Neutrophil (primary cell): ENCODE data around the gene AVL9.
"Not testable (repeated sequence)": the region's sequence is repeated elsewhere in the genome, so short reads cannot be mapped to it uniquely, and the experiment has no call there.

Source experiments
- H3K27ac ChIP-seq: fragments of 200-600 bp; sonication (generic); 2 replicates; pipeline ENCODE4 v1.5.1; 2016; ENCODE audit warnings: mild to moderate bottlenecking, moderate library complexity
- H3K27me3 ChIP-seq: fragments of 200-600 bp; sonication (generic); 2 replicates; pipeline ENCODE4 v1.6.0; 2016; ENCODE audit warnings: mild to moderate bottlenecking
- H3K36me3 ChIP-seq: fragments of 200-600 bp; sonication (generic); 2 replicates; pipeline ENCODE4 v1.5.1; 2017
- H3K4me1 ChIP-seq, 2 experiments: fragments of 200-600 bp in 1 of 2; sonication (generic) in 1 of 2; 1 replicate in 1 of 2; 2 replicates in 1 of 2; pipeline versions ENCODE4 v1.5.1 to v1.6.1; 2013 to 2016; ENCODE audit warnings: low read depth in 1 of 2, low read length in 1 of 2, mild to moderate bottlenecking in 1 of 2, moderate library complexity in 1 of 2; ENCODE audit not compliant: control insufficient read depth in 1 of 2, insufficient read depth in 1 of 2
- H3K4me3 ChIP-seq, 2 experiments: fragments of 200-600 bp in 1 of 2; sonication (generic) in 1 of 2; 1 replicate in 1 of 2; 2 replicates in 1 of 2; pipeline ENCODE4 v1.5.1; 2013 to 2016; ENCODE audit warnings: low read depth in 1 of 2, low read length in 1 of 2, mild to moderate bottlenecking in 1 of 2, moderate library complexity in 1 of 2
- H3K9me3 ChIP-seq: fragments of 200-600 bp; sonication (generic); 2 replicates; pipeline ENCODE4 v1.5.1; 2016
- CTCF ChIP-seq: fragments of 200-600 bp; sonication (generic); IDR thresholded peaks from 2 replicates; pipeline ENCODE4 v1.5.1; 2016; ENCODE audit warnings: antibody characterized with exemption

The AVL9 gene

DNA sequence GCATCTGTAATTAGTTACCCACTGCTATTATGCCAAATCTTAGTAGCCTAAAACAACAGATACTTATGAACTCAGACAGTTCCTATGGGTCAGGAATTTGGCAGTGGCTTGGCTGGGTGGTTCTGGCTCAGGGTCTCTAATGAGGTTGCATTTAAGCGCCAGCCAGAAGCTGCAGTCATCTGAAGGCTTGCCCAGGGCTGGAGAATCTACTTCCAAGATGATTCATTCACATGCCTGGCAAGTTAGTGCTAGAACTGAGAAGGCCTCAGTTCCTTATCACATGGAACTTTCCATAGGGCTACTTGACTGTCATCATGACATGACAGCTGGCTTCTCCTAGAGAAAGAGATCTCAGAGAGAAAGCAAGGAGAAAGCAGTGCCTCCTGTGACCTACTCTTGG is 121.3 kb downstream of the AVL9 start:
- TF ChIP-seq CTCF, result no peak
- Histone ChIP-seq H3K27me3 (no peaks in the 10 kb centered on the region), H3K36me3 (no peaks in the 10 kb centered on the region), H3K4me3 (no peak overlapping the region), H3K9me3 (no peaks in the 10 kb centered on the region), H3K27ac (no peak overlapping the region), H3K4me1 (no peaks in the 10 kb centered on the region)

GRCh38 chr7:32618470-32618869 is 123.2 kb downstream of the AVL9 start:
- Histone ChIP-seq H3K4me1 (no peaks in the 10 kb centered on the region), H3K9me3 (no peaks in the 10 kb centered on the region), H3K4me3 (no peak overlapping the region), H3K27me3 (no peaks in the 10 kb centered on the region), H3K36me3 (no peaks in the 10 kb centered on the region), H3K27ac (no peak overlapping the region)
- TF ChIP-seq CTCF, result no peak

GRCh38 chr7:32618987-32619386 is 123.7 kb downstream of the AVL9 start:
- no peak overlapping the region for H3K4me3 ChIP-seq
- no peaks in the 10 kb centered on the region for H3K36me3 ChIP-seq
- TF ChIP-seq CTCF, result no peak
- H3K27ac ChIP-seq, result no peak overlapping the region
- no peaks in the 10 kb centered on the region for H3K4me1 ChIP-seq
- no peaks in the 10 kb centered on the region for H3K27me3 ChIP-seq
- no peaks in the 10 kb centered on the region for H3K9me3 ChIP-seq

DNA sequence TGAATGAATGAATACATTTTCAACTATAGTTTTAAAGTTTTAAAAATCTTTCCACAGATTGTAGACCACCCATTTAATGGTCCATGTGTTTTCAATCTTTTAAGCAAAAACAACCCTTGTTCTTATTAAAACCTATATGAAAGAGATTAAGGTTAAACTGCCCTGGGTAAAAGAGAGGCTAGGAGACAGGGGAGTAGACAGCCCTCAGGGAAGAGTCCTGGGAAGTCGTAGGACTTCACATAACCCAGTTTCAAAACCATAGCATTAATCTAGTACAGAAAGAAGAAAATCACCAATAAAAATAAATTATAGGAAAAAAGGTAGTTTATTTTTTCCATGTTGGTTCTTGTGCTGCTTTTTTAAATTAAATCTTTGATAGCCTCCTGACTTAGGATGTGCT is 124.1 kb downstream of the AVL9 start:
- not testable (repeated sequence) for H3K4me3 ChIP-seq, H3K27ac ChIP-seq, H3K4me1 ChIP-seq, H3K36me3 ChIP-seq, H3K27me3 ChIP-seq, H3K9me3 ChIP-seq

DNA sequence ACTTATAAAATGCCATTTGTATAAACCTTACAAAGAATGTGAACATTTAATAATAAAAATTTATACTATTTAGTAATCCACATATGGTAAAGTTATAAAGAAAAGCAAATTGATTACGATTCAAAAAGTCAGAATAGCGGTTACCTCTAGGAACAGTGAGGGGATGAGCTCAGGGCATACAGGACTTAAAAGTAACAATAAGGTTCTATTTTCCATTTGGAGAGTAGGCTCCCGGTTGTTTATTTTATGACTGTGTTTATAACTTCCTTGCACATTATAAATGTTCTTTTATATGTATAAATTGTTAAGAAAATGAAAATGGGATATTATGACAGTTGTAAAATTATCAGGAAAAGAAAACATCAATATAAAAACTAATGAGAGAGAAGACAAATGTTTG is 135.7 kb downstream of the AVL9 start:
- Histone ChIP-seq H3K36me3 (no peaks in the 10 kb centered on the region), H3K27me3 (no peaks in the 10 kb centered on the region), H3K9me3 (no peaks in the 10 kb centered on the region), H3K27ac (no peak overlapping the region), H3K4me3 (no peak overlapping the region), H3K4me1 (no peaks in the 10 kb centered on the region)
- TF ChIP-seq CTCF, result no peak

DNA sequence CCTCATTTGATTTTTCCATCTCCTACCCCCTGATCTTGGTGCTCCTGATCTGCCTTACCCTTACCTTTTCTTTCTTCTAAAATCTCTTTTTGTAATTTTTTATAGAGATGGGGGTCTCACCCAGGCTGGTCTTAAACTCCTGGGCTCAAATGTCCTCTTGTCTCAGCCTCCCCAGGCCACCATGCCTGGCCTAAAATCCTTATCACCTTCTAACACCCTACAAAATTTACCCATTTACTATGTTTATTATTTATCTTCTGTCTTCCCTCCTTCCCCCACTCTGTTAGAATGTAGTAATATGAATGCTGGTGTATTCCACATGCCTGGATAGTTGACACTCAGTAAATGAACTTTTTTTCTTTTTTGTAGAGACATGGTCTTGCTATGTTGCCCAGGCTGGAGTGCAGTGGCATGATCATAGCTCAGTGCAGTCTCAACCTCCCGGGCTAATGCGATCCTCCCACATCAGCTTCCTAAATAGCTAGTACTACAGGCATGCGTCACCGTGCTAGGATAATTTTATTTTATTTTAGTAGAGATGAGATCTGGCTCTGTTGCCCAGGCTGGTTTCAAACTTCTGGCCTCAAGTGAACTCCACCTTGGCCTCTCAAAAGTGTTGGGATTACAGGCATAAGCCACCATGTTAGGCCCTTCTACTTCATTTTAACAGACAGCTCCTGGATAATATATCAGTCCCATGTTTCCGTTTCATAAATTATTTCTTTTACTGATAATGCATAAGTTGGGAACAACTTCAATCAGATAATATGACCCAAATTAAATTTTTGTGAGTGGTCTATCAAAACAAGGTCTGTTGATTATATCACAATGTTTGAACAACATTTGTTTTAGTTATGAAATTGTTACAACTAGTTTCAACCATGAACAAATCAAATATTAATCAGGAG is 136.6 kb downstream of the AVL9 start:
- not testable (repeated sequence) for H3K9me3 ChIP-seq, H3K27me3 ChIP-seq, H3K36me3 ChIP-seq, H3K4me3 ChIP-seq, H3K4me1 ChIP-seq, H3K27ac ChIP-seq

- H3K27ac ChIP-seq, H3K36me3 ChIP-seq, H3K4me3 ChIP-seq, H3K27me3 ChIP-seq, H3K9me3 ChIP-seq: not testable (repeated sequence)
- peaks cover 9 to 14% of the 10 kb centered on the region in 2 experiments for H3K4me1 ChIP-seq
These were observed 138.2 kb downstream of the AVL9 start for GRCh38 chr7:32633446-32633845.

DNA sequence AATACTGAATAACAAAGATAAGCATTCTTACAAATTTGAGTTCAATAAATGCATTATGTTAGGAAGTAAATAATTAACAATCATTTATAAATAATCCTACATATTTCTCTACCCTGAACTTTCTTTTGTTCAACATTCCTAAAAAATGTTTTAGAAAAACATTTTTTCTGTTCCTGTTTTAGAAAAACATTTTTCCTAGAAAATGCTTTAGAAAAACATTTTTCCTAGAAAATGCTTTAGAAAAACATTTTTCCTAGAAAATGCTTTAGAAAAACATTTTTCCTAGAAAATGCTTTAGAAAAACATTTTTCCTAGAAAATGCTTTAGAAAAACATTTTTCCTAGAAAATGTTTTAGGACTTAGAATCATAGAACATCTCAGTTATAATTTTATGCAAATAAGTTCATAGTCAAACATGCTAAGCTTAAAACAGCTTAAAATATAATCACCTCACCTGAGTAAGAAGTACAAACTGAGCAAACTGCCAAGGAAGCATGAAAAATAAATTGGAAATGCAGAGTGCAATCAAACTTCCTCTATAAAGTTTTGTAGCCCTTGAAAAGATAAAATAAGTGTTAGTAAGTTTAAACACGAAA is 139.6 kb downstream of the AVL9 start:
- H3K27me3 ChIP-seq, H3K4me3 ChIP-seq, H3K27ac ChIP-seq, H3K36me3 ChIP-seq, H3K9me3 ChIP-seq: not testable (repeated sequence)
- peaks cover 22 to 29% of the 10 kb centered on the region in 2 experiments for H3K4me1 ChIP-seq

- Histone ChIP-seq H3K4me1 (peaks cover 22 to 29% of the 10 kb centered on the region in 2 experiments), H3K27ac (peak overlapping the region; percentile 80)
- H3K27me3 ChIP-seq, H3K9me3 ChIP-seq, H3K4me3 ChIP-seq, H3K36me3 ChIP-seq: not testable (repeated sequence)
These were observed 141.6 kb downstream of the AVL9 start for GRCh38 chr7:32636725-32637462.
